ENCODE results near the gene NOL3. TPM values are rescaled to one million over a fixed set of nuclear protein-coding genes. Genes with fewer than 3 reads are reported as not detected.
"Not testable (repeated sequence)": the region's sequence is repeated elsewhere in the genome, so short reads cannot be mapped to it uniquely, and the experiment has no call there.

NOL3 gene
- 10 to 100 TPM; 26.2 to 31.0 TPM for total RNA-seq

DNA sequence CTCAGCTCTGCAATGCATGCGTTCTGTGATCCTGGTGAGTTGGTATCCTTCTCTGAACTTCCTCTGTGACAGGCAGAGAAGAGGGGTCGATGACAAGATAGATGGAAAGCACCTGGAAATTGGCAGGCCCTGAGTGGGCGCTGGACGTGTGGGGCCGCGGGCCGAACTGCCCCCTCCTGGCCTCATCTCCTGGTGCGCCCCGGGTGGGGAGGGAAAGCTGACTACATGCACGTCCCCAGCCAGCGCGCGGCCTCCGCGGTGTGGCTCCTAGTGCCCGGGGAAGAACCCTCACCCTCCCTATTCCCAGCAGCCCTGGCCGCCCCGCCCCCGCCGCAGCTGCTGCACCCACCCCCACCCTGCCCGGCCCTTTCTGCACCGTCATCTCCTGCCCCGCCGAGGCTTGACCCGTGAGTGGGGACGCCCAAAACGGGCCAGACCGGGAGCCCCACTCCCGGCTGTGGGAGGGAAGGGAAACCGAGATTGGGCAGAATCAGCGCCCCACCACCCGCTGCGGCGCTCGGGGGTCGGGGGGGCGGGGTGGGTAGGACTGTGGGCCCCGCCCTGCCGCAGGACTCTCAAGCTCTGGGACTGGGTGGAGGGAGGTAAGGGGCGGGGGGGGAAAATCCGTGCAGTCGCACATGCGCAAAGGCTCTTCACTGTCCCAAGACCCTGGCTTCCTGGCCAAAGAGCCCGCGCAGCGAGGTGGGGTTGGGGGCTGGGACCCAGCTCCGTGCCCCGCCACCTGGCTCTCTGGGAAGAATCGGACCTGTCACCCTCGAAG is at the start of gene NOL3:
Gene NOL3, plus strand, starts transcription at position 371 of the 781 bp plus-strand sequence.
- Histone ChIP-seq H3K4me3 (peak within 1 kb of the TSS; percentile 34), H3K9ac (ENCODE audit: low read depth in 2 of 2, low read length in 2 of 2) (peak within 1 kb of the TSS; percentile 62 to 72), H3K9me3 (no peaks in the 10 kb centered on the region), H3K36me3 (no peaks in the 10 kb centered on the region), H3K27me3 (peaks cover 11% of the 10 kb centered on the region), H3K4me1 (peaks cover 23% of the 10 kb centered on the region), H3K27ac (peak within 1 kb of the TSS; percentile 38)
- no peak for TF ChIP-seq CTCF (IDR thresholded peaks at IDR 0.05)
- intact Hi-C loops (cut with DNase I) = no loop called here
- peak; percentile 89 for DNase-seq

DNA sequence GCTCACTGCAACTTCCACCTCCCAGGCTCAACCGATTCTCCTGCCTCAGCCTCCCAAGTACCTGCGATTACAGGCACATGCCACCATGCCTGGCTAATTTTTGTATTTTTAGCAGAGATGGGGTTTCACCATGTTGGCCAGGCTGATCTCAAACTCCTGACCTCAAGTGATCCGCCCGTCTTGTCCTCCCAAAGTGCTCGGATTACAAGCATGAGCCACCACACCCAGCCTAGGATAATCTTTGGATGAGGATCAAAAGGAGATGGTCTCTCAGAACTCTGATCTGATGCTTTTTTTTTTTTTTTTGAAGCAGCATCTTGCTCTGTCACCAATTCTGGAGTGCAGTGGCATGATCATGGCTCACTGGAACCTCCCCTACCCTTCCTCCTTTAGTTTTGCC is 47.5 kb upstream of the NOL3 start:
- DNase-seq; H3K4me1 ChIP-seq; H3K27me3 ChIP-seq; H3K27ac ChIP-seq; H3K36me3 ChIP-seq; H3K9ac ChIP-seq (ENCODE audit: low read depth in 2 of 2, low read length in 2 of 2); H3K4me3 ChIP-seq; H3K9me3 ChIP-seq; intact Hi-C loops (cut with DNase I): not testable (repeated sequence)

- Histone ChIP-seq H3K27ac (no peak overlapping the region), H3K9me3 (no peaks in the 10 kb centered on the region), H3K27me3 (no peaks in the 10 kb centered on the region), H3K9ac (ENCODE audit: low read depth in 2 of 2, low read length in 2 of 2) (no peak overlapping the region), H3K4me1 (no peaks in the 10 kb centered on the region), H3K4me3 (no peak overlapping the region), H3K36me3 (no peaks in the 10 kb centered on the region)
- intact Hi-C loops (cut with DNase I) = no loop called here
- DNase-seq = no peak
- TF ChIP-seq CTCF (IDR thresholded peaks at IDR 0.05) = no peak
These were observed 41.9 kb upstream of the NOL3 start for GRCh38 chr16:67128417-67128816.

DNA sequence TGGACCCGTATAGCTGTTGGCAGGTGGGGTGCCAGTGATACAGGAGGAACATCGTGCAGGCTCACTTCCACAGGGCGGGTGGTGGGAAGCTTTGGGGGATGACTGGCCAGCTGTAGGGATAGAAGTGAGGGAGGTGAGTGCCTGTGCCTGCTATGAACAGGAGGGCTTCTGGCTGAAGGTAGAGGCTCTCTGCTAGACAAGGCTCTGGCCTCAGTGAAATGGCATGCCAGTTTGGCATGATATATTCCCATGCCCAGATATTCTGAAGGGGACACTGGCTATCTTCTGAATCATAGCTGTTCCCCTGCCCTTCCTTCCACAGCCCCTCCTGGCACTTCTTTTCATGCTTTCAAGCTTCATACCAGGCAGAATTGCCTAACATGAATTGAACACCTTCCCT is 41.5 kb upstream of the NOL3 start:
- Histone ChIP-seq H3K9me3 (no peaks in the 10 kb centered on the region), H3K27ac (no peak overlapping the region), H3K9ac (ENCODE audit: low read depth in 2 of 2, low read length in 2 of 2) (no peak overlapping the region), H3K36me3 (no peaks in the 10 kb centered on the region), H3K27me3 (no peaks in the 10 kb centered on the region), H3K4me3 (no peak overlapping the region), H3K4me1 (no peaks in the 10 kb centered on the region)
- no peak for DNase-seq
- no peak for TF ChIP-seq CTCF (IDR thresholded peaks at IDR 0.05)
- intact Hi-C loops (cut with DNase I) = no loop called here

DNA sequence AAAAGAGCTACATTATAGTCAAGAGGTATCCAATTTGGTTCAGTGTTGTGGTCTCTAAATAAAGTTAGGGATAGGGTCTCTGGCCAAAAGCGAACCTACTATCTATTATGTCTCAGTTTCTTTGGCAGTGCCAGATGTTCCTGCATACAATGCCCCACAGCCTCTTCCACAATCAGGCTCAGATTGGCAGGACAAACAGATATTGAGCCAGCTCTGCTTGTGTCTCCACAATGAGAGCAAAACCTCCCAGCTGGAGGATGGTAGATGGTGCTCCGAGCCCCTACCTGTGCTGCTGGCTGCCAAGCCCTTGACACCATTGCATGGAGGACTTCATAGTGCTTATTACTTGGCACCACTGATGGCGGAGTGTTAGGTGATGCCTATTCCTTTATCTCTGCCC is 40.9 kb upstream of the NOL3 start:
- no peak for TF ChIP-seq CTCF (IDR thresholded peaks at IDR 0.05)
- Histone ChIP-seq H3K4me1 (no peaks in the 10 kb centered on the region), H3K9me3 (no peaks in the 10 kb centered on the region), H3K36me3 (peaks cover 2% of the 10 kb centered on the region), H3K27ac (no peak overlapping the region), H3K4me3 (no peak overlapping the region), H3K27me3 (no peaks in the 10 kb centered on the region), H3K9ac (ENCODE audit: low read depth in 2 of 2, low read length in 2 of 2) (no peak overlapping the region)
- intact Hi-C loops (cut with DNase I) = no loop called here
- no peak for DNase-seq

- no peaks in the 10 kb centered on the region for H3K4me1 ChIP-seq
- no peak for DNase-seq
- H3K4me3 ChIP-seq = no peak overlapping the region
- H3K9ac ChIP-seq (ENCODE audit: low read depth in 2 of 2, low read length in 2 of 2) = no peak overlapping the region
- no peaks in the 10 kb centered on the region for H3K27me3 ChIP-seq
- H3K36me3 ChIP-seq = peaks cover 7% of the 10 kb centered on the region
- TF ChIP-seq CTCF (IDR thresholded peaks at IDR 0.05) = no peak
- no peaks in the 10 kb centered on the region for H3K9me3 ChIP-seq
- intact Hi-C loops (cut with DNase I) = no loop called here
- no peak overlapping the region for H3K27ac ChIP-seq
These were observed 32.7 kb upstream of the NOL3 start for GRCh38 chr16:67137605-67138004.

All from colonic mucosa (tissue), 4 donors.